SU-DHL-6 (cell line): ENCODE data around the gene LCE2A.

Source experiments
- CTCF ChIP-seq: fragments of 200-600 bp; sonication (generic); IDR thresholded peaks from one replicate; pipeline ENCODE4 v1.5.1; 2017; ENCODE audit warnings: antibody characterized with exemption, mild to moderate bottlenecking, low read length, moderate library complexity; ENCODE audit not compliant: insufficient read depth, poor library complexity, severe bottlenecking
- EZH2phosphoT487 ChIP-seq: fragments of 200-600 bp; sonication (generic), shearing (Covaris generic); conservative IDR thresholded peaks from 2 replicates; pipeline ENCODE4 v1.6.1; 2018; ENCODE audit warnings: mild to moderate bottlenecking, antibody characterized with exemption, low read length, moderate library complexity, mixed read lengths

DNA sequence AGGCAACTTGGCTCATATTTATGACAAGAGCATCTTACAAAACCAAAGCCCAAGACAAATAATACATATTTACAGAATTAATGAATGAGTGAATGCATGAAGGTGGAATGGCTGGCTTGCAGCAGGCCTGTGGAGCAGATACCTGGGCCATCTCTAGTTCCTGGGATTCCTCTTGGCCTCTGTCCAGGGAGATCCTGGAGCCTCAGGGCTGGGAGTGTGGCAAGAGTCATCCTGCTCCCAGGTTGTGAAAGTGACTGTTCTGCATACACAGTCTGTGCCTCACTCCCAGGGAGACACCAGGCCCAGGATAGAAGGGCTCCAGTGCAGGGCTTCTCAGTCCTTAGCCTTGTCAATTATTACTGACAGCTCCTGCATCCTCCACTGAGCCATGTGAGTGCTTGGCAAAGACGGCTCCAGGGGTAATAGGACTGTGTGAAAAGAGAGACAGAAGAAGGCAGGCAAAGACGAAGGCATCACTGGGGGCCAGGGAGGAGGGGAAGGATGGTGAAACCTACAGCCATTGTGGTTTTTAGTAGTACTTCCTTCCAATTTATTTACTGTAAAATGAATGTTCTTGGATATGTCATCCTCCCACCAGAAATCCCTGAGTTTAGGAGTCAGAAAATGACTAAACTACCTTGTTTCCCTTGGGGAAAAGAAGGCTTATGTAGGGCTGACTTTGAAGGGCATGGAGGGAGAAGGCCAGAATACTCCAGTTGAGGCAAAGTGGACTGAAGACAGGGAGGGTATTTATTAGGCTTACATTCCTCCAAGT lies 45.4 kb downstream of the LCE2A start:
- TF ChIP-seq CTCF (no peak), EZH2phosphoT487 (no peak)
